ENCODE data around the gene MARK1. TPM values are rescaled to one million over a fixed set of nuclear protein-coding genes. Genes with fewer than 3 reads are reported as not detected.

Gene MARK1
- total and polyA plus RNA-seq, 2 experiments from 2014 or later, result 11.1 to 13.6 TPM

DNA sequence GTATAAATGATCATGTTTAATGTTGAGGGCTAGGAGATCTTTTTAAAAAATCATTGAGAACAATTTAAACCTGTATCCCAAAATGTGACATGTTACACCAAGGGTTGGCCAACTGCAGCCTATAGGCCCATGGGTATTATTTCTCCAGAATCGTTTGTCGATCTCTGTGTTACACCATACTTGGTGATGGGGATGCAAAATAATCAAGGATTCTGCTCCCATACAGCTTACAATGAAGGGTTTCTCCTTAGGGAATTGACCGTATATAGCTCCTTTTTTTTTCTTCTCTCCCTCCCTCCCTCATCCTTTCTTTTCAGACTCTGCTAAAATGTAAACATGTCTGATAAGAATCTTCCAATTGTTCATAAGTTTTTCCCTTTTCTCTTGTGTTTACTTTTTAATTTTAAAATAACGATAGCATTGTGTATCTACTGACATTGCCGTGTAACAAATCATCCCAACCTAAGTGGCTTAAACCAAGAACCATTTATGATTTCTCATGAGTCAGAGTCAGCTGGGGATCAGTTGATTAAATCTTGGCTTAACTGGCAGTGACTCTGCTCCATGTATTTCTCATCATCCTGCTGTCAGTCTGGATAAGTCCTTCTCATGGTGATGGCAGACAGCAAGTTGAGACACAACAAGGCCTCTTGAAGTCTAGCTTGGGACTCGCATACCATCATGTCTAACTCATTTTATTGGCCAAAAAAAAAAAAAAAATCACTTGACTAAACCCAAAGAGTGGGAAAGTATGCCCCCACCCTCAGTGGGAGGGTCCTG is 48.0 kb downstream of the MARK1 start (continued):
- TF ChIP-seq JUNB (IDR thresholded peaks at IDR 0.05; ENCODE audit: unreplicated experiment) (no peak), EZH2phosphoT487 (IDR thresholded peaks at IDR 0.05; ENCODE audit: unreplicated experiment) (no peak), ZNF114 (CRISPR knock-in tag; IDR thresholded peaks at IDR 0.05) (no peak), CREB1 (CRISPR knock-in tag; IDR thresholded peaks at IDR 0.05; ENCODE audit: low read depth) (no peak)

DNA sequence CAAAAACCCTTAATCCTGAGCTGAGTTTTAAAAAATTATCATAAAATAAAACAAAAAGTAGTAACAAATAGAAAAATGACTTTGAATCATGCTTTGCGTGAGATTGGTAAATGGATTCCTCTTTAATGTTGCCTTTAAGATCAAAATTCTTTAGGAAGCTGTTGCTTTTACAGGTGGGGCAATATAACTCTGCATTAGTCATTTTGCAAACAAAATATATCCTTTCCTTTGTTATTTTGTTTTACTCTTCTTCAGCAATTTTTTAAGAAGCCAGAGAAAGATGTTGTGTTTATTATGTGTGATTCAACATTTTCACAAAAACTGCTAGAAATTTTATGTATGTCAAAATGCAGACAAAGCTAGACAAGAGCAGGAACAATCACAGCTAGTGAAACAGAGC is 50.0 kb downstream of the MARK1 start:
- no peak overlapping the region for H3K27ac ChIP-seq (ENCODE audit: low read depth)
- no peak for ATAC-seq
- H3F3A ChIP-seq (replicated peaks; ENCODE audit: low read depth), result no peaks in the 10 kb centered on the region
- H3K36me3 ChIP-seq (ENCODE audit: insufficient read depth), result no peaks in the 10 kb centered on the region
- H3K4me2 ChIP-seq, result no peak overlapping the region
- no peak overlapping the region for H2AFZ ChIP-seq
- DNase-seq (ENCODE audit: low spot score), result no peak
- no peaks in the 10 kb centered on the region for H3K4me1 ChIP-seq (ENCODE audit: insufficient read depth)
- peaks cover 22% of the 10 kb centered on the region for H3K36me3 Mint-ChIP-seq (ENCODE audit: low read depth)
- no peak overlapping the region for H3K4me3 ChIP-seq
- H3K27ac Mint-ChIP-seq, result no peak overlapping the region
- peaks cover 47% of the 10 kb centered on the region for H3K79me2 ChIP-seq (replicated peaks; ENCODE audit: insufficient read depth)
- H3K4me1 Mint-ChIP-seq, result peaks cover 6% of the 10 kb centered on the region; the same call in 1 of the 3 replicates
- H3K27me3 ChIP-seq (ENCODE audit: insufficient read depth), result no peaks in the 10 kb centered on the region
- no peak for TF ChIP-seq EZH2phosphoT487 (IDR thresholded peaks at IDR 0.05; ENCODE audit: unreplicated experiment)
- no peak for TF ChIP-seq ZNF331 (CRISPR knock-in tag; IDR thresholded peaks at IDR 0.05; ENCODE audit: low read depth)
- no peak for TF ChIP-seq CREB1 (CRISPR knock-in tag; IDR thresholded peaks at IDR 0.05; ENCODE audit: low read depth)
- TF ChIP-seq JUNB (IDR thresholded peaks at IDR 0.05; ENCODE audit: unreplicated experiment), result no peak
- no peaks in the 10 kb centered on the region for H3K27me3 Mint-ChIP-seq (ENCODE audit: insufficient read depth, low read depth, poor library complexity)
- H4K20me1 ChIP-seq (replicated peaks; ENCODE audit: insufficient read depth), result 0 out of 2 replicates have a peak, but pooled peaks cover 3% of the 10 kb centered on the region
- H3K4me3 Mint-ChIP-seq, result no peak overlapping the region
- H3K9me3 Mint-ChIP-seq, result peaks cover 22% of the 10 kb centered on the region
- H3K9me2 ChIP-seq (ENCODE audit: insufficient read depth), result no peaks in the 10 kb centered on the region

DNA sequence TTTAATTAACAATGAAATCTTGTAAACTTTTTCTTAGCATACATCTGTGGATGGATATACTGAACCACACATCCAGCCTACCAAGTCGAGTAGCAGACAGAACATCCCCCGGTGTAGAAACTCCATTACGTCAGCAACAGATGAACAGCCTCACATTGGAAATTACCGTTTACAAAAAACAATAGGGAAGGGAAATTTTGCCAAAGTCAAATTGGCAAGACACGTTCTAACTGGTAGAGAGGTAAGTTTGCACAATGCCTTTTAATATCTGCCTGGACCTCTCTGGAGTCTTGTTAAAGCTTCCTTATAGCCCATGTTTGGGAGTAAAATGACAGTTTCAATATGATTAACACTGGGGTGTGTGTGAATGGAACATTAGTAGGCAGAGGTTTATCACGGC is 51.4 kb downstream of the MARK1 start:
- no peaks in the 10 kb centered on the region for H3F3A ChIP-seq (replicated peaks; ENCODE audit: low read depth)
- H3K4me1 Mint-ChIP-seq, result peaks cover 6% of the 10 kb centered on the region; the same call in 1 of the 3 replicates
- H3K4me3 ChIP-seq, result no peak overlapping the region
- H3K9me3 Mint-ChIP-seq, result peaks cover 8% of the 10 kb centered on the region
- peaks cover 9% of the 10 kb centered on the region; the same call in 2 of the 3 replicates for H3K36me3 Mint-ChIP-seq (ENCODE audit: low read depth)
- no peak overlapping the region for H2AFZ ChIP-seq
- no peak overlapping the region for H3K27ac Mint-ChIP-seq
- H3K27me3 ChIP-seq (ENCODE audit: insufficient read depth), result no peaks in the 10 kb centered on the region
- H3K27ac ChIP-seq (ENCODE audit: low read depth), result no peak overlapping the region
- no peaks in the 10 kb centered on the region for H3K9me2 ChIP-seq (ENCODE audit: insufficient read depth)
- no peaks in the 10 kb centered on the region for H3K27me3 Mint-ChIP-seq (ENCODE audit: insufficient read depth, low read depth, poor library complexity)
- DNase-seq (ENCODE audit: low spot score) (no peak), ATAC-seq (no peak)
- no peak overlapping the region for H3K4me2 ChIP-seq
- no peaks in the 10 kb centered on the region for H3K4me1 ChIP-seq (ENCODE audit: insufficient read depth)
- TF ChIP-seq STAT1 (IDR thresholded peaks at IDR 0.05; ENCODE audit: unreplicated experiment), result no peak
- TF ChIP-seq, protein P1, sequence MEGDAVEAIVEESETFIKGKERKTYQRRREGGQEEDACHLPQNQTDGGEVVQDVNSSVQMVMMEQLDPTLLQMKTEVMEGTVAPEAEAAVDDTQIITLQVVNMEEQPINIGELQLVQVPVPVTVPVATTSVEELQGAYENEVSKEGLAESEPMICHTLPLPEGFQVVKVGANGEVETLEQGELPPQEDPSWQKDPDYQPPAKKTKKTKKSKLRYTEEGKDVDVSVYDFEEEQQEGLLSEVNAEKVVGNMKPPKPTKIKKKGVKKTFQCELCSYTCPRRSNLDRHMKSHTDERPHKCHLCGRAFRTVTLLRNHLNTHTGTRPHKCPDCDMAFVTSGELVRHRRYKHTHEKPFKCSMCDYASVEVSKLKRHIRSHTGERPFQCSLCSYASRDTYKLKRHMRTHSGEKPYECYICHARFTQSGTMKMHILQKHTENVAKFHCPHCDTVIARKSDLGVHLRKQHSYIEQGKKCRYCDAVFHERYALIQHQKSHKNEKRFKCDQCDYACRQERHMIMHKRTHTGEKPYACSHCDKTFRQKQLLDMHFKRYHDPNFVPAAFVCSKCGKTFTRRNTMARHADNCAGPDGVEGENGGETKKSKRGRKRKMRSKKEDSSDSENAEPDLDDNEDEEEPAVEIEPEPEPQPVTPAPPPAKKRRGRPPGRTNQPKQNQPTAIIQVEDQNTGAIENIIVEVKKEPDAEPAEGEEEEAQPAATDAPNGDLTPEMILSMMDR (conservative IDR thresholded peaks at IDR 0.05; ENCODE audit: low read depth in 2 of 2), result no peak
- no peak for TF ChIP-seq CREB1 (CRISPR knock-in tag; IDR thresholded peaks at IDR 0.05; ENCODE audit: low read depth)
- H3K36me3 ChIP-seq (ENCODE audit: insufficient read depth), result no peaks in the 10 kb centered on the region
- no peak overlapping the region for H3K4me3 Mint-ChIP-seq
- H3K79me2 ChIP-seq (replicated peaks; ENCODE audit: insufficient read depth), result peaks cover 33% of the 10 kb centered on the region
- 0 out of 2 replicates have a peak, but pooled peaks cover 3% of the 10 kb centered on the region for H4K20me1 ChIP-seq (replicated peaks; ENCODE audit: insufficient read depth)
